HG03565 (cell line): ENCODE measurements around the gene ERBB2.
"Not testable (repeated sequence)": the region's sequence is repeated elsewhere in the genome, so short reads cannot be mapped to it uniquely, and the experiment has no call there.

Experiments used
- ATAC-seq: cut with Tn5 transposase; IDR thresholded peaks from one replicate; pipeline ENCODE4 v1.9.1; 2021; ENCODE audit warnings: mild to moderate bottlenecking, moderate library complexity; ENCODE audit not compliant: unreplicated experiment

ERBB2 gene

GRCh38 chr17:39742126-39742855 is 42.4 kb downstream of the ERBB2 start:
- ATAC-seq, result no peak

GRCh38 chr17:39742856-39743436 is 43.1 kb downstream of the ERBB2 start:
- no peak for ATAC-seq

- no peak for ATAC-seq
Observed at GRCh38 chr17:39744075-39744835, 44.4 kb downstream of the ERBB2 start.

- ATAC-seq, result no peak
Observed at GRCh38 chr17:39744836-39745215, 45.0 kb downstream of the ERBB2 start.

GRCh38 chr17:39745335-39746144 is 45.7 kb downstream of the ERBB2 start:
- no peak for ATAC-seq

GRCh38 chr17:39746145-39746461 is 46.2 kb downstream of the ERBB2 start:
- ATAC-seq, result no peak

GRCh38 chr17:39747745-39748144 is 47.9 kb downstream of the ERBB2 start:
- ATAC-seq, result no peak

GRCh38 chr17:39748444-39749034 is 48.7 kb downstream of the ERBB2 start:
- ATAC-seq, result not testable (repeated sequence)

- ATAC-seq, result no peak
Observed at GRCh38 chr17:39750131-39751015, 50.5 kb downstream of the ERBB2 start.

- no peak for ATAC-seq
Observed at GRCh38 chr17:39751016-39751543, 51.2 kb downstream of the ERBB2 start.

GRCh38 chr17:39751637-39752036 is 51.8 kb downstream of the ERBB2 start:
- no peak for ATAC-seq

GRCh38 chr17:39752241-39752881 is 52.5 kb downstream of the ERBB2 start:
- ATAC-seq, result no peak

- peak; percentile 9 for ATAC-seq
Observed at GRCh38 chr17:39753514-39754160, 53.8 kb downstream of the ERBB2 start.

- ATAC-seq, result peak; percentile 60
Observed at GRCh38 chr17:39754161-39754957, 54.5 kb downstream of the ERBB2 start.

- no peak for ATAC-seq
Observed at GRCh38 chr17:39754958-39755553, 55.2 kb downstream of the ERBB2 start.

- ATAC-seq, result no peak
Observed at GRCh38 chr17:39755554-39756379, 55.9 kb downstream of the ERBB2 start.
